Spleen (tissue), 3 donors: ENCODE measurements around the gene MAGEA9B.
"Not testable (repeated sequence)": the region's sequence is repeated elsewhere in the genome, so short reads cannot be mapped to it uniquely, and the experiment has no call there.

Experiments
- POLR2A ChIP-seq, 3 donors: fragments of 450-650 bp; IDR thresholded peaks; one replicate each; pipeline ENCODE4 v1.5.1; 2017; ENCODE audit warnings: antibody characterized with exemption in 3 of 3, mild to moderate bottlenecking in 1 of 3
- POLR2AphosphoS5 ChIP-seq, 3 donors: sonication (generic); formaldehyde crosslinking; IDR thresholded peaks; one replicate each; pipeline ENCODE4 v1.5.1; 2017; ENCODE audit warnings: antibody characterized with exemption in 3 of 3

GRCh38 chrX:149537474-149537873 is 49.8 kb downstream of the MAGEA9B start:
- TF ChIP-seq POLR2A, POLR2AphosphoS5 (IDR thresholded peaks at IDR 0.05): not testable (repeated sequence)
